ENCODE measurements around the gene UBXN10.

GRCh38 chr1:20152599-20152930 lies 33.3 kb upstream of the UBXN10 start:
- TF ChIP-seq POLR2AphosphoS5 (IDR thresholded peaks at IDR 0.05), result no peak
- peak in 1 of 7 experiments; percentile 28 for TF ChIP-seq CTCF (IDR thresholded peaks at IDR 0.05)
